H9 (cell line): Measurements from ENCODE around the gene C4orf17. TPM values are rescaled to one million over a fixed set of nuclear protein-coding genes. Genes with fewer than 3 reads are reported as not detected.

Experiments
- DNase-seq: peaks from one replicate; pipeline ENCODE4 v3.0.0-alpha.2; 2017
- H2AFZ ChIP-seq: one replicate; pipeline ENCODE4 v1.6.1; 2013; ENCODE audit warnings: mild to moderate bottlenecking, low read length, control low read depth, moderate library complexity
- H2AK5ac ChIP-seq: 2 replicates; pipeline ENCODE4 v1.6.1; 2013; ENCODE audit warnings: low read length, control low read depth, mixed read lengths; ENCODE audit not compliant: insufficient read length
- H2BK120ac ChIP-seq: one replicate; pipeline ENCODE4 v1.6.1; 2013; ENCODE audit warnings: low read depth, mild to moderate bottlenecking, low read length, control low read depth, inconsistent platforms; ENCODE audit not compliant: poor library complexity, severe bottlenecking
- H2BK12ac ChIP-seq: 2 replicates; pipeline ENCODE4 v1.6.1; 2013; ENCODE audit warnings: low read length, control low read depth, mixed read lengths, low read depth; ENCODE audit not compliant: insufficient read length
- H2BK15ac ChIP-seq: 2 replicates; pipeline ENCODE4 v1.6.1; 2013; ENCODE audit warnings: low read depth, low read length, control low read depth
- H2BK20ac ChIP-seq: one replicate; pipeline ENCODE4 v1.6.1; 2013; ENCODE audit warnings: low read depth, mild to moderate bottlenecking, low read length, control low read depth, inconsistent platforms; ENCODE audit not compliant: poor library complexity, severe bottlenecking
- H2BK5ac ChIP-seq: 2 replicates; pipeline ENCODE4 v1.6.1; 2013; ENCODE audit warnings: low read length, control low read depth, mixed read lengths; ENCODE audit not compliant: insufficient read length
- H3K14ac ChIP-seq: 2 replicates; pipeline ENCODE4 v1.6.1; 2013; ENCODE audit warnings: low read length, control low read depth; ENCODE audit not compliant: insufficient read depth
- H3K18ac ChIP-seq: 2 replicates; pipeline ENCODE4 v1.6.1; 2013; ENCODE audit warnings: low read depth, mild to moderate bottlenecking, mixed read lengths, low read length, control low read depth; ENCODE audit not compliant: insufficient read length
- H3K23ac ChIP-seq: 2 replicates; pipeline ENCODE4 v1.6.1; 2013; ENCODE audit warnings: low read length, control low read depth, mixed read lengths, low read depth; ENCODE audit not compliant: insufficient read length
- H3K23me2 ChIP-seq: 2 replicates; pipeline ENCODE4 v1.6.1; 2013; ENCODE audit warnings: low read depth, mild to moderate bottlenecking, mixed read lengths, low read length, control low read depth; ENCODE audit not compliant: insufficient read length, poor library complexity, severe bottlenecking
- H3K27ac ChIP-seq: 2 replicates; pipeline ENCODE4 v1.5.1; 2013; ENCODE audit warnings: low read length, control low read depth, mixed read lengths, low read depth; ENCODE audit not compliant: insufficient read length
- H3K27me3 ChIP-seq: 2 replicates; pipeline ENCODE4 v1.6.1; 2013; ENCODE audit warnings: low read length, control low read depth, inconsistent platforms; ENCODE audit not compliant: insufficient read depth
- H3K4ac ChIP-seq: 2 replicates; pipeline ENCODE4 v1.6.1; 2013; ENCODE audit warnings: low read depth, mild to moderate bottlenecking, control low read depth, inconsistent platforms, low read length, moderate library complexity
- H3K4me1 ChIP-seq: 2 replicates; pipeline ENCODE4 v1.6.1; 2013; ENCODE audit warnings: low read length, control low read depth, inconsistent platforms; ENCODE audit not compliant: insufficient read depth
- H3K4me2 ChIP-seq: 2 replicates; pipeline ENCODE4 v1.6.1; 2013; ENCODE audit warnings: low read length, control low read depth, mixed read lengths; ENCODE audit not compliant: insufficient read length, insufficient read depth
- H3K56ac ChIP-seq: 2 replicates; pipeline ENCODE4 v1.6.1; 2013; ENCODE audit warnings: low read depth, mild to moderate bottlenecking, mixed read lengths, low read length, control low read depth; ENCODE audit not compliant: insufficient read length
- H3K79me1 ChIP-seq: 2 replicates; pipeline ENCODE4 v1.6.1; 2013; ENCODE audit warnings: low read depth, mild to moderate bottlenecking, moderate library complexity, low read length, control low read depth, inconsistent platforms; ENCODE audit not compliant: insufficient read depth, poor library complexity, severe bottlenecking
- H3K79me2 ChIP-seq: 2 replicates; pipeline ENCODE4 v1.6.1; 2013; ENCODE audit warnings: low read length, control low read depth, inconsistent platforms; ENCODE audit not compliant: insufficient read depth
- H3K9ac ChIP-seq: 2 replicates; pipeline ENCODE4 v1.6.1; 2013; ENCODE audit warnings: low read length, control low read depth, mixed read lengths; ENCODE audit not compliant: insufficient read length; ENCODE audit errors: extremely low read depth
- H3K9me3 ChIP-seq: one replicate; pipeline ENCODE4 v1.6.1; 2013; ENCODE audit warnings: low read depth, low read length, inconsistent platforms; ENCODE audit not compliant: control insufficient read depth
- H3T11ph ChIP-seq: one replicate; pipeline ENCODE4 v1.6.1; 2013; ENCODE audit warnings: mild to moderate bottlenecking, low read length, control low read depth, inconsistent platforms
- H4K20me1 ChIP-seq: one replicate; pipeline ENCODE4 v1.6.1; 2013; ENCODE audit not compliant: control insufficient read depth, insufficient read length, insufficient read depth
- H4K5ac ChIP-seq: 2 replicates; pipeline ENCODE4 v1.6.1; 2013; ENCODE audit warnings: low read depth, mild to moderate bottlenecking, mixed read lengths, low read length, control low read depth; ENCODE audit not compliant: insufficient read length
- H4K8ac ChIP-seq: replicated peaks from 2 replicates; pipeline ENCODE4 v1.6.1; 2013; ENCODE audit warnings: low read length, control low read depth, mixed read lengths, low read depth; ENCODE audit not compliant: insufficient read length
- H4K91ac ChIP-seq: 2 replicates; pipeline ENCODE4 v1.6.1; 2013; ENCODE audit warnings: low read depth, mild to moderate bottlenecking, moderate library complexity, mixed read lengths, low read length, control low read depth; ENCODE audit not compliant: insufficient read length
- H3K27ac Mint-ChIP-seq, 3 experiments: 2 replicates in 2 of 3; 3 replicates in 1 of 3; pipeline ENCODE4 v1.8.0; 2020 to 2021; ENCODE audit warnings: mixed read lengths in 3 of 3, mild to moderate bottlenecking in 1 of 3, moderate library complexity in 1 of 3
- H3K27me3 Mint-ChIP-seq: 2 replicates; pipeline ENCODE4 v1.8.0; 2021; ENCODE audit warnings: low read depth, mild to moderate bottlenecking, moderate library complexity, mixed read lengths
- H3K36me3 Mint-ChIP-seq, 3 experiments: 2 replicates in 2 of 3; 3 replicates in 1 of 3; pipeline ENCODE4 v1.8.0; 2020 to 2021; ENCODE audit warnings: low read depth in 3 of 3, mixed read lengths in 3 of 3; ENCODE audit not compliant: insufficient read depth in 1 of 3
- H3K4me1 Mint-ChIP-seq, 2 experiments: 2 replicates each; pipeline ENCODE4 v1.8.0; 2020; ENCODE audit warnings: mixed read lengths in 2 of 2
- H3K4me3 Mint-ChIP-seq, 2 experiments: 2 replicates in 1 of 2; 3 replicates in 1 of 2; pipeline ENCODE4 v1.8.0; 2020 to 2021; ENCODE audit warnings: mild to moderate bottlenecking in 2 of 2, mixed read lengths in 2 of 2, moderate library complexity in 1 of 2
- H3K9me3 Mint-ChIP-seq, 2 experiments: 2 replicates in 1 of 2; 3 replicates in 1 of 2; pipeline ENCODE4 v1.8.0; 2020; ENCODE audit warnings: mild to moderate bottlenecking in 2 of 2, mixed read lengths in 2 of 2, moderate library complexity in 1 of 2
- CTCF ChIP-seq: fragments of 200-600 bp; sonication (generic); conservative IDR thresholded peaks from 3 replicates; pipeline ENCODE4 v1.8.0; 2021; ENCODE audit warnings: antibody characterized with exemption, mild to moderate bottlenecking
- WGBS: extraction: QIAGEN DNeasy Blood & Tissue Kit; methylation state at CpG from one replicate; pipeline ENCODE4 v1.1.7; 2013; ENCODE audit warnings: missing lambda C conversion rate, low lambda C conversion rate, mixed read lengths; ENCODE audit not compliant: insufficient read length; ENCODE audit errors: extremely low coverage; 5-methylcytosine and 5-hydroxymethylcytosine counted together
- total RNA-seq: library from RNA; stranded (reverse); gene quantifications from 2 replicates; pipeline ENCODE4 v1.2.1, GENCODE V29; 2021

Gene C4orf17
- total RNA-seq, 1 experiment from 2014 or later, result not detected

GRCh38 chr4:99586797-99587196, 76.0 kb downstream of the C4orf17 start:
- Histone ChIP-seq H3K56ac (no peak overlapping the region), H3K79me2 (no peaks in the 10 kb centered on the region), H3T11ph (no peak overlapping the region), H4K91ac (no peak overlapping the region), H2BK20ac (no peak overlapping the region), H3K4ac (no peak overlapping the region), H3K79me1 (no peaks in the 10 kb centered on the region), H2BK15ac (no peak overlapping the region), H3K23me2 (no peaks in the 10 kb centered on the region), H3K9ac (no peak overlapping the region), H2AFZ (no peak overlapping the region), H3K18ac (no peak overlapping the region), H2BK12ac (no peak overlapping the region), H3K27me3 (no peaks in the 10 kb centered on the region), H3K4me2 (no peak overlapping the region), H2BK5ac (no peak overlapping the region), H3K4me1 (no peaks in the 10 kb centered on the region), H3K14ac (no peak overlapping the region), H4K5ac (no peak overlapping the region), H4K20me1 (no peaks in the 10 kb centered on the region), H4K8ac (no peak overlapping the region), H2AK5ac (no peak overlapping the region), H2BK120ac (no peak overlapping the region), H3K9me3 (no peaks in the 10 kb centered on the region), H3K27ac (no peak overlapping the region), H3K23ac (no peak overlapping the region)
- TF ChIP-seq CTCF, result no peak
- Mint-ChIP-seq H3K4me3 (no peak overlapping the region), H3K27me3 (no peaks in the 10 kb centered on the region), H3K9me3 (no peaks in the 10 kb centered on the region), H3K27ac (no peak overlapping the region), H3K4me1 (peaks cover 4 to 5% of the 10 kb centered on the region in 2 experiments; a peak in 2 of 4 replicates), H3K36me3 (no peaks in the 10 kb centered on the region)
- WGBS, result no CpG with 5 or more reads among the region's 1 CpG
- DNase-seq, result no peak
